HFF-Myc (cell line): ENCODE results near the gene MCMBP.

ENCODE experiments used
- DNase-seq: peaks from one replicate; pipeline ENCODE4 v3.0.0-alpha.2; 2011; ENCODE audit warnings: low read depth; ENCODE audit errors: extremely low read depth
- H3K4me3 ChIP-seq: replicated peaks from 2 replicates; pipeline ENCODE4 v1.5.1; 2011; ENCODE audit warnings: low read depth, mild to moderate bottlenecking, control low read depth, low read length
- TF ChIP-seq, protein P1 (sequence below): IDR thresholded peaks from 2 replicates; pipeline ENCODE4 v1.5.1; 2012; ENCODE audit warnings: mild to moderate bottlenecking, low read depth, low read length, control low read depth; ENCODE audit errors: missing control alignments

MCMBP gene

DNA sequence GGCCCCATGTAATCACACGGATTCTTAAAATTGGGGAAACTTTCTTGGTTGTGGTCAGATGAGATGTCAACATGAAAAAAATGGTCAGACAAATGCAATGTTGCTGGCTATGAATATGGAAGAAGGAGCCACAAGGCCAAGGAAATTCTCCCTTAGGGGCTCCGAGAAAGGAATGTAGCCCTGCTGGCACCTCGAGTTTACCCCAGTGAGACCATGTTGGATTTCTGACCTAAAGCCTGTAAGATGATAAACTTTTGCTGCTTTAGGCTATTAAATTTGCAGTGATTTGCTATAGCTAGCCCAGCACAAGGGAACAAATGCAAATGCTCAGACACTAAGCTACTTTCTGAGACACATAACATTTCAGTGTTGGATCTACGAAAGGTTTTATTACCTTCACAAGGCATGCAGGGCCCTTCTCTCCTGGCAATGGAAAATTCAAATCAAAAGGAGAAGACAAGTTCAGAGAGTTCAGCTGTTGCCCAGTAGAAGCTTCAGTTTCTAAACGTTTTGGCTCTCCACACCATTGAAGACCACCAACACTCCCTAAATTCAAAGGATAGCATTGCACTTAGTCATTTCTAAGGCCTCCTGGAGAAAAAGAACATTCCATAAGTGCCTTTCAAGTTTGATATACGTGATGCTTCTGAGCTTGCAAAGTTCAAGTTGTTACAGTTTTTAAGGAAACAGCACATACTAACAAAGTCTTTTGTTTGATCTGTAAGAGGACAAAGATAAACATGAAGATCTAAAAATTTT is 23.4 kb downstream of the MCMBP start:
- no peak overlapping the region for H3K4me3 ChIP-seq
- DNase-seq, result no peak
- TF ChIP-seq, protein P1, sequence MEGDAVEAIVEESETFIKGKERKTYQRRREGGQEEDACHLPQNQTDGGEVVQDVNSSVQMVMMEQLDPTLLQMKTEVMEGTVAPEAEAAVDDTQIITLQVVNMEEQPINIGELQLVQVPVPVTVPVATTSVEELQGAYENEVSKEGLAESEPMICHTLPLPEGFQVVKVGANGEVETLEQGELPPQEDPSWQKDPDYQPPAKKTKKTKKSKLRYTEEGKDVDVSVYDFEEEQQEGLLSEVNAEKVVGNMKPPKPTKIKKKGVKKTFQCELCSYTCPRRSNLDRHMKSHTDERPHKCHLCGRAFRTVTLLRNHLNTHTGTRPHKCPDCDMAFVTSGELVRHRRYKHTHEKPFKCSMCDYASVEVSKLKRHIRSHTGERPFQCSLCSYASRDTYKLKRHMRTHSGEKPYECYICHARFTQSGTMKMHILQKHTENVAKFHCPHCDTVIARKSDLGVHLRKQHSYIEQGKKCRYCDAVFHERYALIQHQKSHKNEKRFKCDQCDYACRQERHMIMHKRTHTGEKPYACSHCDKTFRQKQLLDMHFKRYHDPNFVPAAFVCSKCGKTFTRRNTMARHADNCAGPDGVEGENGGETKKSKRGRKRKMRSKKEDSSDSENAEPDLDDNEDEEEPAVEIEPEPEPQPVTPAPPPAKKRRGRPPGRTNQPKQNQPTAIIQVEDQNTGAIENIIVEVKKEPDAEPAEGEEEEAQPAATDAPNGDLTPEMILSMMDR, result no peak

DNA sequence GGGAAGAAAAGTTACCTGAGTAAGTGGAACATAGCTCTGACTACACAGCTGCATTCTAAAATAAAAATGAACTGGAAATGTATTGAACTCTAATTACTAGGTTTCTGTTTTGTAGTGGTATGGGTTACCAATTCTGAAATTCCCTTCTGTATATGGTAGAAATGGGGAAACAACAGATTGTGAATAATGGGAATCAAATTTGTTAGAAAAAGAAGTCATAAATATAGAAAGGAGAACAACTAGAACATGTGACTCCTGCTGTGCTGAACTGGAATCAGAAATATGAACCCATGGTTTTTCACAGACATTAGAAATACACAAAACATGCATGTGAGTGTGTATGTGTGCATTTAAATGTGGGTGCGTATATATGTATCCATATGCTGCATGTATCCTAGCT is 27.0 kb downstream of the MCMBP start:
- TF ChIP-seq, protein P1, result no peak
- no peak for DNase-seq
- no peak overlapping the region for H3K4me3 ChIP-seq

GRCh38 chr10:119834188-119834587 is 38.5 kb downstream of the MCMBP start:
- no peak for DNase-seq
- H3K4me3 ChIP-seq, result no peak overlapping the region
- TF ChIP-seq, protein P1, result no peak

DNA sequence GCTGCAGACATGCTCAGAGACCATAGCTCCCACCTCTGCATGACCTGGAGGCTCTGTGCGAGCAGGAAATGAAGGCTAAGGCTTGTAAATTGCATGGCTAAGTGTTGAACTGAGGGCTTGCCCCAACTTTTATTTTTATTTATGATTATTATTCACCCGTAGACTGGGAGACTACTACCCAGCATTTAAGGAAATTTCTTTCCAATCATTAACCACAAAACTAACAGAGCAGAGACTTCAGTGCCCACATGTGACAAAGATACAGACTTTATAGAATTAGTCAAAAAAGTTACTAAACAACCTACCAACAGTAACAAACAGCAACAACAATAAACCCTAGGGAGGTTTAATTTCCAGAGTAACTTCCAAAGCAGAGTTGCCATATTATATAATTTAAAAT is 39.7 kb downstream of the MCMBP start:
- DNase-seq, result no peak
- no peak overlapping the region for H3K4me3 ChIP-seq
- TF ChIP-seq, protein P1, result no peak

- no peak for DNase-seq
- TF ChIP-seq, protein P1, result no peak
- no peak overlapping the region for H3K4me3 ChIP-seq
Measured at GRCh38 chr10:119831656-119832055, 41.0 kb downstream of the MCMBP start.

DNA sequence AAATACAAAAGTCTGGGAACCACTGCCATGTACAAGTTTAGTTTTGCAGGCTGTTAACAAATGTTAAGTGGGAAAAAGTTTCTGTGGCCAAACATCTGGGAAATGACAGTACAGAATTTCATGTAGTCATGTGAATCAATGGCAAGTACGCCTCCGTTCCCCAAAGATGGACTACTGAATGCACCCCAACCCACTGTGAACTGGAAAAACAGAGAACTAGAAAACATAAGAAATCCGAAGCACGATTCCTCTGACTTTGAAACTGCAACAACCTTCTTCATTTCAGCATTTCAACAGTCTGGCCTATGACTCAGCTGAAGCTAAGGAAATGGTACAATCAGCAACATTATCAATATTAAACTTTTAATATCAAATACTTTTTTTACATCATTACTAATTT is 41.8 kb downstream of the MCMBP start:
- TF ChIP-seq, protein P1, result no peak

GRCh38 chr10:119829429-119829828 is 43.2 kb downstream of the MCMBP start:
- TF ChIP-seq, protein P1, result no peak
- DNase-seq, result no peak
- H3K4me3 ChIP-seq, result no peak overlapping the region

More for the DNA sequence above, 41.8 kb downstream of the MCMBP start:
- no peak for DNase-seq
- H3K4me3 ChIP-seq, result no peak overlapping the region
